H9 (cell line): ENCODE measurements around the gene FAM114A1. TPM values are rescaled to one million over a fixed set of nuclear protein-coding genes. Genes with fewer than 3 reads are reported as not detected.

Experiments used
- DNase-seq: peaks from one replicate; pipeline ENCODE4 v3.0.0-alpha.2; 2017
- H2AFZ ChIP-seq: one replicate; pipeline ENCODE4 v1.6.1; 2013; ENCODE audit warnings: mild to moderate bottlenecking, low read length, control low read depth, moderate library complexity
- H2AK5ac ChIP-seq: 2 replicates; pipeline ENCODE4 v1.6.1; 2013; ENCODE audit warnings: low read length, control low read depth, mixed read lengths; ENCODE audit not compliant: insufficient read length
- H2BK120ac ChIP-seq: one replicate; pipeline ENCODE4 v1.6.1; 2013; ENCODE audit warnings: low read depth, mild to moderate bottlenecking, low read length, control low read depth, inconsistent platforms; ENCODE audit not compliant: poor library complexity, severe bottlenecking
- H2BK12ac ChIP-seq: 2 replicates; pipeline ENCODE4 v1.6.1; 2013; ENCODE audit warnings: low read length, control low read depth, mixed read lengths, low read depth; ENCODE audit not compliant: insufficient read length
- H2BK15ac ChIP-seq: 2 replicates; pipeline ENCODE4 v1.6.1; 2013; ENCODE audit warnings: low read depth, low read length, control low read depth
- H2BK20ac ChIP-seq: one replicate; pipeline ENCODE4 v1.6.1; 2013; ENCODE audit warnings: low read depth, mild to moderate bottlenecking, low read length, control low read depth, inconsistent platforms; ENCODE audit not compliant: poor library complexity, severe bottlenecking
- H2BK5ac ChIP-seq: 2 replicates; pipeline ENCODE4 v1.6.1; 2013; ENCODE audit warnings: low read length, control low read depth, mixed read lengths; ENCODE audit not compliant: insufficient read length
- H3K14ac ChIP-seq: 2 replicates; pipeline ENCODE4 v1.6.1; 2013; ENCODE audit warnings: low read length, control low read depth; ENCODE audit not compliant: insufficient read depth
- H3K18ac ChIP-seq: 2 replicates; pipeline ENCODE4 v1.6.1; 2013; ENCODE audit warnings: low read depth, mild to moderate bottlenecking, mixed read lengths, low read length, control low read depth; ENCODE audit not compliant: insufficient read length
- H3K23ac ChIP-seq: 2 replicates; pipeline ENCODE4 v1.6.1; 2013; ENCODE audit warnings: low read length, control low read depth, mixed read lengths, low read depth; ENCODE audit not compliant: insufficient read length
- H3K23me2 ChIP-seq: 2 replicates; pipeline ENCODE4 v1.6.1; 2013; ENCODE audit warnings: low read depth, mild to moderate bottlenecking, mixed read lengths, low read length, control low read depth; ENCODE audit not compliant: insufficient read length, poor library complexity, severe bottlenecking
- H3K27ac ChIP-seq: 2 replicates; pipeline ENCODE4 v1.5.1; 2013; ENCODE audit warnings: low read length, control low read depth, mixed read lengths, low read depth; ENCODE audit not compliant: insufficient read length
- H3K27me3 ChIP-seq: 2 replicates; pipeline ENCODE4 v1.6.1; 2013; ENCODE audit warnings: low read length, control low read depth, inconsistent platforms; ENCODE audit not compliant: insufficient read depth
- H3K4ac ChIP-seq: 2 replicates; pipeline ENCODE4 v1.6.1; 2013; ENCODE audit warnings: low read depth, mild to moderate bottlenecking, control low read depth, inconsistent platforms, low read length, moderate library complexity
- H3K4me1 ChIP-seq: 2 replicates; pipeline ENCODE4 v1.6.1; 2013; ENCODE audit warnings: low read length, control low read depth, inconsistent platforms; ENCODE audit not compliant: insufficient read depth
- H3K4me2 ChIP-seq: 2 replicates; pipeline ENCODE4 v1.6.1; 2013; ENCODE audit warnings: low read length, control low read depth, mixed read lengths; ENCODE audit not compliant: insufficient read length, insufficient read depth
- H3K56ac ChIP-seq: 2 replicates; pipeline ENCODE4 v1.6.1; 2013; ENCODE audit warnings: low read depth, mild to moderate bottlenecking, mixed read lengths, low read length, control low read depth; ENCODE audit not compliant: insufficient read length
- H3K79me1 ChIP-seq: 2 replicates; pipeline ENCODE4 v1.6.1; 2013; ENCODE audit warnings: low read depth, mild to moderate bottlenecking, moderate library complexity, low read length, control low read depth, inconsistent platforms; ENCODE audit not compliant: insufficient read depth, poor library complexity, severe bottlenecking
- H3K79me2 ChIP-seq: 2 replicates; pipeline ENCODE4 v1.6.1; 2013; ENCODE audit warnings: low read length, control low read depth, inconsistent platforms; ENCODE audit not compliant: insufficient read depth
- H3K9ac ChIP-seq: 2 replicates; pipeline ENCODE4 v1.6.1; 2013; ENCODE audit warnings: low read length, control low read depth, mixed read lengths; ENCODE audit not compliant: insufficient read length; ENCODE audit errors: extremely low read depth
- H3K9me3 ChIP-seq: one replicate; pipeline ENCODE4 v1.6.1; 2013; ENCODE audit warnings: low read depth, low read length, inconsistent platforms; ENCODE audit not compliant: control insufficient read depth
- H3T11ph ChIP-seq: one replicate; pipeline ENCODE4 v1.6.1; 2013; ENCODE audit warnings: mild to moderate bottlenecking, low read length, control low read depth, inconsistent platforms
- H4K20me1 ChIP-seq: one replicate; pipeline ENCODE4 v1.6.1; 2013; ENCODE audit not compliant: control insufficient read depth, insufficient read length, insufficient read depth
- H4K5ac ChIP-seq: 2 replicates; pipeline ENCODE4 v1.6.1; 2013; ENCODE audit warnings: low read depth, mild to moderate bottlenecking, mixed read lengths, low read length, control low read depth; ENCODE audit not compliant: insufficient read length
- H4K8ac ChIP-seq: replicated peaks from 2 replicates; pipeline ENCODE4 v1.6.1; 2013; ENCODE audit warnings: low read length, control low read depth, mixed read lengths, low read depth; ENCODE audit not compliant: insufficient read length
- H4K91ac ChIP-seq: 2 replicates; pipeline ENCODE4 v1.6.1; 2013; ENCODE audit warnings: low read depth, mild to moderate bottlenecking, moderate library complexity, mixed read lengths, low read length, control low read depth; ENCODE audit not compliant: insufficient read length
- H3K27ac Mint-ChIP-seq, 3 experiments: 2 replicates in 2 of 3; 3 replicates in 1 of 3; pipeline ENCODE4 v1.8.0; 2020 to 2021; ENCODE audit warnings: mixed read lengths in 3 of 3, mild to moderate bottlenecking in 1 of 3, moderate library complexity in 1 of 3
- H3K27me3 Mint-ChIP-seq: 2 replicates; pipeline ENCODE4 v1.8.0; 2021; ENCODE audit warnings: low read depth, mild to moderate bottlenecking, moderate library complexity, mixed read lengths
- H3K36me3 Mint-ChIP-seq, 3 experiments: 2 replicates in 2 of 3; 3 replicates in 1 of 3; pipeline ENCODE4 v1.8.0; 2020 to 2021; ENCODE audit warnings: low read depth in 3 of 3, mixed read lengths in 3 of 3; ENCODE audit not compliant: insufficient read depth in 1 of 3
- H3K4me1 Mint-ChIP-seq, 2 experiments: 2 replicates each; pipeline ENCODE4 v1.8.0; 2020; ENCODE audit warnings: mixed read lengths in 2 of 2
- H3K4me3 Mint-ChIP-seq, 2 experiments: 2 replicates in 1 of 2; 3 replicates in 1 of 2; pipeline ENCODE4 v1.8.0; 2020 to 2021; ENCODE audit warnings: mild to moderate bottlenecking in 2 of 2, mixed read lengths in 2 of 2, moderate library complexity in 1 of 2
- H3K9me3 Mint-ChIP-seq, 2 experiments: 2 replicates in 1 of 2; 3 replicates in 1 of 2; pipeline ENCODE4 v1.8.0; 2020; ENCODE audit warnings: mild to moderate bottlenecking in 2 of 2, mixed read lengths in 2 of 2, moderate library complexity in 1 of 2
- WGBS: extraction: QIAGEN DNeasy Blood & Tissue Kit; methylation state at CpG from one replicate; pipeline ENCODE4 v1.1.7; 2013; ENCODE audit warnings: missing lambda C conversion rate, low lambda C conversion rate, mixed read lengths; ENCODE audit not compliant: insufficient read length; ENCODE audit errors: extremely low coverage; 5-methylcytosine and 5-hydroxymethylcytosine counted together
- total RNA-seq: library from RNA; stranded (reverse); gene quantifications from 2 replicates; pipeline ENCODE4 v1.2.1, GENCODE V29; 2021
- TF ChIP-seq, protein P1 (sequence below): fragments of 200-600 bp; sonication (generic); conservative IDR thresholded peaks from 3 replicates; pipeline ENCODE4 v1.8.0; 2021; ENCODE audit warnings: antibody characterized with exemption, mild to moderate bottlenecking

The FAM114A1 gene
- total RNA-seq, 1 experiment from 2014 or later: 9.9 TPM

DNA sequence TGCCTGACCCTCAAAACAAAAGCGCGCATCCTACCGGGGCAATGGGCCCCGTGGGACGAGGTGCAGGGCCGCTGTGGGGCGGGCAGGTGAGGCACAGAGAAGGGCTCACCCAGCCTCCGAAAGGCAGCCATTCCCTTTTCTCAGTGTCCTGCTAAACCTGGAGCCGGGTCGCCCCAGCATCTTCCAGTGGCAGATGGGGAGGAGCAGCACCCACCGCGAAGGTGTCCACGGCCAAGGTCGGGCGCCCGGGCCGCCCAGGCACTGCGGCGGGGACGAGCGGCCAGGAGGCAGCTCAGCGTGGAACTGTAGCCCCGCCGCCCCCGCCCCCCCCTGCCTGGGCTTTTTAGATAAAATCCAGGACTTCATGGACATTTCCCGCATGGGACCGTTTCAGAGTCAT lies 43.8 kb upstream of the FAM114A1 start:
- Histone ChIP-seq H3K14ac (no peak overlapping the region), H3K27ac (no peak overlapping the region), H3K27me3 (no peaks in the 10 kb centered on the region), H3K9ac (no peak overlapping the region), H4K5ac (no peak overlapping the region), H2BK120ac (no peak overlapping the region), H4K8ac (no peak overlapping the region), H3K4ac (no peak overlapping the region), H4K20me1 (no peaks in the 10 kb centered on the region), H3K9me3 (peaks cover 7% of the 10 kb centered on the region), H2BK12ac (no peak overlapping the region), H3K79me2 (no peaks in the 10 kb centered on the region), H3K23me2 (no peaks in the 10 kb centered on the region), H2AFZ (no peak overlapping the region), H3T11ph (no peak overlapping the region), H2BK15ac (no peak overlapping the region), H4K91ac (no peak overlapping the region), H3K79me1 (no peaks in the 10 kb centered on the region), H3K56ac (no peak overlapping the region), H2BK20ac (no peak overlapping the region), H3K4me1 (no peaks in the 10 kb centered on the region), H3K18ac (no peak overlapping the region), H3K4me2 (no peak overlapping the region), H2BK5ac (no peak overlapping the region), H3K23ac (no peak overlapping the region), H2AK5ac (no peak overlapping the region)
- Mint-ChIP-seq H3K9me3 (peaks cover 9 to 11% of the 10 kb centered on the region in 2 experiments; a peak in 4 of 5 replicates), H3K27me3 (peaks cover 7% of the 10 kb centered on the region), H3K4me3 (no peak overlapping the region), H3K27ac (no peak overlapping the region), H3K4me1 (no peaks in the 10 kb centered on the region), H3K36me3 (peaks cover 2 to 8% (median 2%) of the 10 kb centered on the region in 3 experiments; a peak in 5 of 7 replicates)
- no peak for DNase-seq
- WGBS: no CpG with 5 or more reads among the region's 27 CpGs
- TF ChIP-seq, protein P1, sequence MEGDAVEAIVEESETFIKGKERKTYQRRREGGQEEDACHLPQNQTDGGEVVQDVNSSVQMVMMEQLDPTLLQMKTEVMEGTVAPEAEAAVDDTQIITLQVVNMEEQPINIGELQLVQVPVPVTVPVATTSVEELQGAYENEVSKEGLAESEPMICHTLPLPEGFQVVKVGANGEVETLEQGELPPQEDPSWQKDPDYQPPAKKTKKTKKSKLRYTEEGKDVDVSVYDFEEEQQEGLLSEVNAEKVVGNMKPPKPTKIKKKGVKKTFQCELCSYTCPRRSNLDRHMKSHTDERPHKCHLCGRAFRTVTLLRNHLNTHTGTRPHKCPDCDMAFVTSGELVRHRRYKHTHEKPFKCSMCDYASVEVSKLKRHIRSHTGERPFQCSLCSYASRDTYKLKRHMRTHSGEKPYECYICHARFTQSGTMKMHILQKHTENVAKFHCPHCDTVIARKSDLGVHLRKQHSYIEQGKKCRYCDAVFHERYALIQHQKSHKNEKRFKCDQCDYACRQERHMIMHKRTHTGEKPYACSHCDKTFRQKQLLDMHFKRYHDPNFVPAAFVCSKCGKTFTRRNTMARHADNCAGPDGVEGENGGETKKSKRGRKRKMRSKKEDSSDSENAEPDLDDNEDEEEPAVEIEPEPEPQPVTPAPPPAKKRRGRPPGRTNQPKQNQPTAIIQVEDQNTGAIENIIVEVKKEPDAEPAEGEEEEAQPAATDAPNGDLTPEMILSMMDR: no peak
